ENCODE measurements around the gene TBC1D22A. TPM values are rescaled to one million over a fixed set of nuclear protein-coding genes. Genes with fewer than 3 reads are reported as not detected.

The TBC1D22A gene
- total RNA-seq, 1 experiment from 2014 or later: 26.0 TPM

DNA sequence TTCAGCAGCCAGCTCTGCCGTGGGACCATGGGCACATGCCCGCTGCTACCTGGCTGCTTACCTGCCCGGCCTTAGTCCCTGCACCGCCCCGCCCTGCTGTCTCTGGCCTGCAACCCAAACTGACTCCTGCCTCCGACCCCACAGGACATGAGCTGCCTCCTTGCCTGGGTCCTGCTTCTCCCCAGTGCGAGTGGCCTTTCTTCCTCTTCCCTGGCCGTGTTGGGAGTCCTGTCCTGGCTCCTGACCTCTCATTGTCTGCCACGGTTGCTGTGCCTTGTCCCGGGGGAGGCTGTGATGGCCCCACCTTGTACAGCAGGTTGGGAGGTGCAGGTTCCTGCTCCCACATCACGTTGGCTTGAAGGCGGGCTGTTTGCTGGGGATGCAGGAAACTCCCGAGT lies 370.0 kb downstream of the TBC1D22A start:
- no peaks in the 10 kb centered on the region for H3K27me3 Mint-ChIP-seq (ENCODE audit: insufficient read depth, unreplicated experiment)
- H3K27ac Mint-ChIP-seq (ENCODE audit: low read depth, unreplicated experiment): no peak overlapping the region
- no peak overlapping the region for H3K4me3 Mint-ChIP-seq (ENCODE audit: unreplicated experiment)
- H3K9me3 Mint-ChIP-seq (ENCODE audit: unreplicated experiment): no peaks in the 10 kb centered on the region
- ChIA-PET POLR2A (interaction anchor here (1.0 kb wide), 1 partner anchor 25 kb away, joined by 3 read pairs; no protein-coding TSS in a partner anchor), CTCF (interaction anchor here (0.6 to 0.9 kb wide), 3 partner anchors 22 to 681 kb away, joined by 3 read pairs; no protein-coding TSS in a partner anchor)
- DNase-seq (ENCODE audit: unreplicated experiment): no peak
- BruUV-seq (replicated peaks): no TSS peak
- peaks cover 13% of the 10 kb centered on the region for H3K36me3 Mint-ChIP-seq (ENCODE audit: insufficient read depth, unreplicated experiment)
- H3K4me1 Mint-ChIP-seq (ENCODE audit: insufficient read depth, unreplicated experiment): peaks cover 12% of the 10 kb centered on the region
- intact Hi-C loops (cut with micrococcal nuclease): no loop called here
- TF ChIP-seq CTCF (IDR thresholded peaks at IDR 0.05; ENCODE audit: unreplicated experiment): no peak

- no peak for DNase-seq (ENCODE audit: unreplicated experiment)
- Mint-ChIP-seq H3K36me3 (ENCODE audit: insufficient read depth, unreplicated experiment) (peaks cover 16% of the 10 kb centered on the region), H3K9me3 (ENCODE audit: unreplicated experiment) (no peaks in the 10 kb centered on the region), H3K4me1 (ENCODE audit: insufficient read depth, unreplicated experiment) (peaks cover 12% of the 10 kb centered on the region), H3K27me3 (ENCODE audit: insufficient read depth, unreplicated experiment) (no peaks in the 10 kb centered on the region), H3K4me3 (ENCODE audit: unreplicated experiment) (no peak overlapping the region), H3K27ac (ENCODE audit: low read depth, unreplicated experiment) (no peak overlapping the region)
- CTCF ChIA-PET: interaction anchor here (0.6 to 0.8 kb wide), 3 partner anchors 8 to 680 kb away, joined by 3 to 4 read pairs (median 4); no protein-coding TSS in a partner anchor
- intact Hi-C loops (cut with micrococcal nuclease): no loop called here
- POLR2A ChIA-PET: no interaction called here
- no peak for TF ChIP-seq CTCF (IDR thresholded peaks at IDR 0.05; ENCODE audit: unreplicated experiment)
- BruUV-seq (replicated peaks): no TSS peak
Measured at GRCh38 chr22:47133061-47133969, 370.9 kb downstream of the TBC1D22A start.

DNA sequence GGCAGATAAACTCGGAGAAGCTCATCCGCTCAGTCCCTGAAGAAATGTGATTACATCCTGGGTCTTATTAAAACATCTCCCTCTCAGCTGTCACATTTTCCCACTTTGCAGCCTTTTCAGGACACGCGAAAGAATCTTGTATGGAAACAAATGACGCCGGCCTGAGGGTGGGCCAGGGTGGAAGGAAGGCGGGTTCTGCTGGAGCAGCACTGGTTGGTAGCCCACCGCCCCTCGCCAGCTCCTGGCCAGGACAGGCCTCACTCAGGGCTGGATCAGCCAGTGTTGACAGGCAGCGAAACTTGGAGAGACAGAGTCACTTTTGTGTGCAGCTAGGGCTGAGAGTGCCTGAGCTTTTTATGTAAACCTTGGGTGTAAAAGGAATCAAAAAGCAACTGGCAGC lies 371.8 kb downstream of the TBC1D22A start:
- DNase-seq (ENCODE audit: unreplicated experiment): no peak
- POLR2A ChIA-PET: no interaction called here
- CTCF ChIA-PET: interaction anchor here (0.8 kb wide), 1 partner anchor 33 kb away, joined by 4 read pairs; no protein-coding TSS in a partner anchor
- intact Hi-C loops (cut with micrococcal nuclease): no loop called here
- BruUV-seq (replicated peaks): no TSS peak
- no peak overlapping the region for H3K4me3 Mint-ChIP-seq (ENCODE audit: unreplicated experiment)
- TF ChIP-seq CTCF (IDR thresholded peaks at IDR 0.05; ENCODE audit: unreplicated experiment): no peak
- no peaks in the 10 kb centered on the region for H3K27me3 Mint-ChIP-seq (ENCODE audit: insufficient read depth, unreplicated experiment)
- H3K27ac Mint-ChIP-seq (ENCODE audit: low read depth, unreplicated experiment): no peak overlapping the region
- H3K36me3 Mint-ChIP-seq (ENCODE audit: insufficient read depth, unreplicated experiment): peaks cover 16% of the 10 kb centered on the region
- peaks cover 12% of the 10 kb centered on the region for H3K4me1 Mint-ChIP-seq (ENCODE audit: insufficient read depth, unreplicated experiment)
- no peaks in the 10 kb centered on the region for H3K9me3 Mint-ChIP-seq (ENCODE audit: unreplicated experiment)

- no peak for DNase-seq (ENCODE audit: unreplicated experiment)
- Mint-ChIP-seq H3K27ac (ENCODE audit: low read depth, unreplicated experiment) (no peak overlapping the region), H3K4me3 (ENCODE audit: unreplicated experiment) (no peak overlapping the region), H3K27me3 (ENCODE audit: insufficient read depth, unreplicated experiment) (no peaks in the 10 kb centered on the region), H3K36me3 (ENCODE audit: insufficient read depth, unreplicated experiment) (peaks cover 16% of the 10 kb centered on the region), H3K9me3 (ENCODE audit: unreplicated experiment) (no peaks in the 10 kb centered on the region), H3K4me1 (ENCODE audit: insufficient read depth, unreplicated experiment) (peaks cover 3% of the 10 kb centered on the region)
- BruUV-seq (replicated peaks): no TSS peak
- CTCF ChIA-PET: no interaction called here
- no peak for TF ChIP-seq CTCF (IDR thresholded peaks at IDR 0.05; ENCODE audit: unreplicated experiment)
- POLR2A ChIA-PET: no interaction called here
- intact Hi-C loops (cut with micrococcal nuclease): no loop called here
Measured at GRCh38 chr22:47135338-47135737, 372.9 kb downstream of the TBC1D22A start.
